ENCODE measurements around the gene BDKRB2. TPM values are rescaled to one million over a fixed set of nuclear protein-coding genes. Genes with fewer than 3 reads are reported as not detected.

The BDKRB2 gene
- total and polyA plus RNA-seq, 2 of the 4 experiments (the other 2 are of a cell fraction): 60.9 to 73.1 TPM

DNA sequence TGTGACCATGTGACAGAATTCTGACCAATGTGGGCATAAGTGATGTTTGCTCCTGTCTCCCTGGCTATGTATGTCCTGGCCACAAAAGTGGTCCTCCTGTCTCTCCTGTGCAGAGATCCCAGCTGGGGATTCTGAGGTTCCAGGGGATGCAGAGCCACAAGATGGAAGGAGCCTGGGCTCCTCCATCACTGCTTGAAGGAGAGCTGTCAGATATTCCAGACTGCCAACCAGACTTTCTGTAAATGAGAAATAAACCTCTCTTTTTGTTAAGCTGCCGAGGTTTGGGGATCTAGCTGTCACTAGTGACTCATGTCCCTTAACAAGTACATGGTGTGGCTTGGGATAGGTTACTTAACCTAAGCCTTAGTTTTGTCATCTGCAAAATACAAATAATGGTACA lies 73.3 kb downstream of the BDKRB2 start (continued):
- no peak for TF ChIP-seq MXI1 (IDR thresholded peaks at IDR 0.05; ENCODE audit: borderline replicate concordance, low read depth, low read length)
- TF ChIP-seq, protein P1, sequence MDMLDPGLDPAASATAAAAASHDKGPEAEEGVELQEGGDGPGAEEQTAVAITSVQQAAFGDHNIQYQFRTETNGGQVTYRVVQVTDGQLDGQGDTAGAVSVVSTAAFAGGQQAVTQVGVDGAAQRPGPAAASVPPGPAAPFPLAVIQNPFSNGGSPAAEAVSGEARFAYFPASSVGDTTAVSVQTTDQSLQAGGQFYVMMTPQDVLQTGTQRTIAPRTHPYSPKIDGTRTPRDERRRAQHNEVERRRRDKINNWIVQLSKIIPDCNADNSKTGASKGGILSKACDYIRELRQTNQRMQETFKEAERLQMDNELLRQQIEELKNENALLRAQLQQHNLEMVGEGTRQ (IDR thresholded peaks at IDR 0.05; ENCODE audit: low read depth, low read length): no peak
- TF ChIP-seq CHD1 (IDR thresholded peaks at IDR 0.05; ENCODE audit: low read depth, low read length): no peak
- no peak for TF ChIP-seq POLR2A (IDR thresholded peaks at IDR 0.05; ENCODE audit: low read depth, low read length)
- no peak for TF ChIP-seq SMC3 (IDR thresholded peaks at IDR 0.05; ENCODE audit: low read depth, low read length)
- TF ChIP-seq FOS (IDR thresholded peaks at IDR 0.05; ENCODE audit: low read depth, low read length): no peak

DNA sequence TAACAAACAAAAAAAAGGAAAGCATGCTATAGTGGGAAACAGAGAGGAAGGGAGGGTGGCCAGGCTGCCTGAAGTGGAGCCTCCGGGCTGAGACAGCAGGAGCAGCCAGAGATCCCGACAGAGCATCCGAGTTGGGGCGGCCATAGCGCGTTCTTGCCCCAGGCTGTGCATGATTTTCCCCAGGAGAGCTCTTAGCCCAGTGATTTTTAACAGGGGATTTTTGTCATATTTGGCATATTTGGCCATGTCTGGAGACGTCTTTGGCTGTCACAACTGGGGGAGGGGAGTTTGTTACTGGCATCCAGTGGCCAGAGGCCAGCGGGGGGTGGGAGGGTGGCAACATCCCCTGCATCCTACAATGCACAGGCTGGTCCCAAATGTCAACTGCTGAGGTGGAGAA lies 74.9 kb downstream of the BDKRB2 start:
- Histone ChIP-seq H3K18ac (ENCODE audit: low read depth, low read length) (peak overlapping the region; percentile 47), H2AFZ (replicated peaks; ENCODE audit: low read length, poor library complexity) (no peak overlapping the region), H4K91ac (ENCODE audit: insufficient read depth, low read depth, low read length) (peak overlapping the region; percentile 63; the same call in 1 of the 2 replicates), H3K4me2 (ENCODE audit: low read depth, low read length) (no peak overlapping the region), H3K4ac (ENCODE audit: low read depth, low read length) (peak overlapping the region; percentile 67; the same call in 1 of the 2 replicates), H2BK120ac (ENCODE audit: low read depth, low read length) (peak overlapping the region; percentile 49; the same call in 1 of the 2 replicates), H3K27ac (ENCODE audit: insufficient read depth, low read length) (no peak overlapping the region), H2BK15ac (ENCODE audit: low read depth, low read length) (no peak overlapping the region), H2BK20ac (ENCODE audit: low read depth, low read length) (peak overlapping the region; percentile 33; the same call in 1 of the 2 replicates), H2AK9ac (replicated peaks; ENCODE audit: low read depth, low read length, poor library complexity) (peak overlapping the region; percentile 38), H3K27me3 (ENCODE audit: control insufficient read depth, insufficient read depth, low read length) (no peaks in the 10 kb centered on the region), H3K36me3 (ENCODE audit: control insufficient read depth, insufficient read depth, low read length) (peaks cover 6% of the 10 kb centered on the region; the same call in 1 of the 2 replicates), H4K20me1 (ENCODE audit: insufficient read depth, low read length) (no peaks in the 10 kb centered on the region), H4K8ac (ENCODE audit: low read depth in 2 of 2, low read length in 2 of 2) (0 out of 4 replicates have a peak overlapping the region, but pooled peaks of 1 of the 2 experiments have one; percentile 9), H3K9ac (ENCODE audit: low read depth, low read length) (no peak overlapping the region), H3K4me1 (ENCODE audit: control insufficient read depth, insufficient read depth, low read length) (peaks cover 17% of the 10 kb centered on the region), H3K4me3 (ENCODE audit: insufficient read depth, low read depth, low read length) (no peak overlapping the region), H2AK5ac (ENCODE audit: low read depth, low read length) (peak overlapping the region; percentile 52; the same call in 1 of the 2 replicates), H3K79me1 (ENCODE audit: low read depth in 1 of 2, low read length in 2 of 2) (peaks cover 0 to 6% of the 10 kb centered on the region in 2 experiments; a peak in 1 of 4 replicates), H4K5ac (ENCODE audit: low read depth, low read length) (peak overlapping the region; percentile 62), H2BK5ac (ENCODE audit: low read depth, low read length, poor library complexity, severe bottlenecking) (no peak overlapping the region), H3K23ac (ENCODE audit: low read depth, low read length) (no peak overlapping the region), H3K9me3 (ENCODE audit: control insufficient read depth, insufficient read depth, low read length) (peaks cover 8% of the 10 kb centered on the region), H3K9me1 (ENCODE audit: insufficient read depth, low read length) (peaks cover 5% of the 10 kb centered on the region), H3K56ac (ENCODE audit: extremely low read depth, insufficient read depth, low read length) (no peak overlapping the region), H3K14ac (replicated peaks; ENCODE audit: low read depth, low read length) (no peak overlapping the region)
- in situ Hi-C loops (cut with MboI; ENCODE audit: low sequenced_read_pairs): loop anchor here (5.0 kb wide), 1 partner anchor 277 kb away; no protein-coding TSS in a partner anchor
- ChIA-PET CTCF (no interaction called here), POLR2A (ENCODE audit: unreplicated experiment) (no interaction called here)
- TF ChIP-seq FOS (IDR thresholded peaks at IDR 0.05; ENCODE audit: low read depth, low read length) (no peak), MAFK (IDR thresholded peaks at IDR 0.05; ENCODE audit: low read depth, low read length) (no peak), CHD1 (IDR thresholded peaks at IDR 0.05; ENCODE audit: low read depth, low read length) (no peak), NFE2L2 (IDR thresholded peaks at IDR 0.05; ENCODE audit: low read depth, low read length) (no peak), RFX5 (IDR thresholded peaks at IDR 0.05; ENCODE audit: low read depth, low read length) (no peak)
- TF ChIP-seq, protein P2, sequence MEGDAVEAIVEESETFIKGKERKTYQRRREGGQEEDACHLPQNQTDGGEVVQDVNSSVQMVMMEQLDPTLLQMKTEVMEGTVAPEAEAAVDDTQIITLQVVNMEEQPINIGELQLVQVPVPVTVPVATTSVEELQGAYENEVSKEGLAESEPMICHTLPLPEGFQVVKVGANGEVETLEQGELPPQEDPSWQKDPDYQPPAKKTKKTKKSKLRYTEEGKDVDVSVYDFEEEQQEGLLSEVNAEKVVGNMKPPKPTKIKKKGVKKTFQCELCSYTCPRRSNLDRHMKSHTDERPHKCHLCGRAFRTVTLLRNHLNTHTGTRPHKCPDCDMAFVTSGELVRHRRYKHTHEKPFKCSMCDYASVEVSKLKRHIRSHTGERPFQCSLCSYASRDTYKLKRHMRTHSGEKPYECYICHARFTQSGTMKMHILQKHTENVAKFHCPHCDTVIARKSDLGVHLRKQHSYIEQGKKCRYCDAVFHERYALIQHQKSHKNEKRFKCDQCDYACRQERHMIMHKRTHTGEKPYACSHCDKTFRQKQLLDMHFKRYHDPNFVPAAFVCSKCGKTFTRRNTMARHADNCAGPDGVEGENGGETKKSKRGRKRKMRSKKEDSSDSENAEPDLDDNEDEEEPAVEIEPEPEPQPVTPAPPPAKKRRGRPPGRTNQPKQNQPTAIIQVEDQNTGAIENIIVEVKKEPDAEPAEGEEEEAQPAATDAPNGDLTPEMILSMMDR (conservative IDR thresholded peaks at IDR 0.05; ENCODE audit: low read depth, low read length): no peak
- dilution Hi-C loops (cut with HindIII; ENCODE audit: low sequenced_read_pairs, unreplicated experiment): no loop called here
- intact Hi-C loops (cut with micrococcal nuclease): no loop called here
- BruUV-seq (replicated peaks): no TSS peak
- 20% methylated on average over 1 of the region's 8 CpGs; no CpG with 5 or more reads in 1 of the 2 experiments for WGBS, 2 experiments (ENCODE audit: extremely low coverage in 2 of 2, insufficient read length in 1 of 2)
- DNase-seq (no peak), ATAC-seq (ENCODE audit: low read depth) (no peak)

Data from IMR-90 (cell line).